GM18499 (cell line): ENCODE data around the gene TASP1.
"Not testable (repeated sequence)": the region's sequence is repeated elsewhere in the genome, so short reads cannot be mapped to it uniquely, and the experiment has no call there.

Source experiments
- ATAC-seq: cut with Tn5 transposase; IDR thresholded peaks from one replicate; pipeline ENCODE4 v1.9.1; 2021; ENCODE audit warnings: moderate number of reproducible peaks; ENCODE audit not compliant: insufficient read depth, unreplicated experiment

The TASP1 gene

DNA sequence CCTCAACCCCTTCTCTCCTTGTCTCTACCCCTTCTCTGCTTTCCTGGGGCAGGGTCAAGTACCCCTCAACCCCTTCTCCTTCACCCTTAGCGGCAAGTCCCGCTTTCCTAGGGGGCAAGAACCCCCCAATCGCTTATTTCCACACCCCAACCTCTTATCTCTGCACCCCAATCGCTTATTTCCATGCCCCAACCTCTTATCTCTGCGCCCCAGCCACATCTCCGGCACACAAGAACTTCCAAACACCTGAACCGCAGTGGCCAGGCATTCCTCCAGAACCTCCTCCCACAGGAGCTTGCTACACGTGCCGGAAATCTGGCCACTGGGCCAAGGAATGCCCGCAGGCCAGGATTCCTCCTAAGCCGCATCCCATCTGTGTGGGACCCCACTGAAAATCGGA is 279.8 kb downstream of the TASP1 start:
- not testable (repeated sequence) for ATAC-seq

DNA sequence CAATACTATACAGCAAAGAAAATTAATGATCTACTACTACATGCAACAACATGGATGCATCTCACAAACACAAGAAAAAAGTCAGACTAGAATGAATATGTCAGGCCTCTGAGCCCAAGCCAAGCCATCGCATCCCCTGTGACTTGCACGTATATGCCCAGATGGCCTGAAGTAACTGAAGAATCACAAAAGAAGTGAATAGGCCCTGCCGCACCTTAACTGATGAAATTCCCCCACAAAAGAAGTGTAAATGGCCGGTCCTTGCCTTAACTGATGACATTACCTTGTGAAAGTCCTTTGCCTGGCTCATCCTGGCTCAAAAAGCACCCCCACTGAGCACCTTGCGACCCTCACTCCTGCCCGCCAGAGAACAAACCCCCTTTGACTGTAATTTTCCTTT is 280.9 kb downstream of the TASP1 start:
- ATAC-seq, result not testable (repeated sequence)

GRCh38 chr20:13356591-13356990 is 282.1 kb downstream of the TASP1 start:
- ATAC-seq, result no peak

GRCh38 chr20:13355941-13356486 is 282.7 kb downstream of the TASP1 start:
- no peak for ATAC-seq

DNA sequence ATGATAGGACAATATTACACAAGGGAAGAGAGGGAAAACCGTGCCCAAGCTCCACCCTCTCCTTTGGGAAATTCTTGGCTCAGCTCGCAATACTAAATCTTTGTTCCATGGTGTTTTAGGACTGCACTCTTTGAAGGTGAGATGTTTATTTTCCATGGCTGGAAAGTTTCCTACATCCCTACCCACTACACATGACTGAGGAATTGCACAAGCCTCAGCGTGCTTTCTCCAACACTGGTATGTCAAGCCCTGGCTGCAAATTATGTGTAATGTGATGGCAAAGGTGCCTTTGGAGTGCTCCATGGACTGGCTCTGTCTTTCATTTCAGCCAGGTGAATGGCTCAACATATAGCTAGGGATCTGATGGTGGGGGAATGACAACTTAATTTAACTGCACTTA is 283.3 kb downstream of the TASP1 start:
- ATAC-seq, result no peak

DNA sequence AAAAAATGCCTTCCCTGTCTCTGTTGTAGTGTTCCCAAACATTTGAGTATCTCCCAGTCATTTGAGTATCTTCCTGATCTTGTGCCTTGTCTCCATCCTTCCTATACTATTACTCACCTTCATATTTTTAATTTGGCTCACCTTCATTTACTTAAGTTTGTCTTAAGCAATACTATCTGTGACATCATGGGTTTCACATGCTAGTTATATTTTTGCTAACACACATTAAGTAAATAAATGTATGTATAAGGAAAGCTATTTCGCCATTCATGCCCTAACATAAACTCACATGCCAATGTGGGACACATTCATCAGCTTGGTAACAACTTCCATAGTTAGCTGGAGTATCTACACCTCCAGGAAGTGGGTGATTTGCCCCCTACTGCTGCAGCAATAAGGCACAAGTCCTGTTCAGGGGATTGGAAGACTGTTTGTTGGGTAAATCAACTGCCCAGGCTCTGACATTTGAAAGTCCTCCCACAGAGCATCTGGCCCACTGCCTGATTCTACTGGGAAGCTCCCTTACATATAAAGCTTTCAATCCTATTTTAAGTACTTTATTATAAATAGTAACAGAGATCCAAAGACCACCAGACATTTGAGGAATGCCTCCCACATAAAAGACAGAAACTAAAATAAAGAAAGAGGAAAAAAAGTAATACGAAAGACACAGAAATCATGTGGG is 285.3 kb downstream of the TASP1 start:
- ATAC-seq, result no peak

DNA sequence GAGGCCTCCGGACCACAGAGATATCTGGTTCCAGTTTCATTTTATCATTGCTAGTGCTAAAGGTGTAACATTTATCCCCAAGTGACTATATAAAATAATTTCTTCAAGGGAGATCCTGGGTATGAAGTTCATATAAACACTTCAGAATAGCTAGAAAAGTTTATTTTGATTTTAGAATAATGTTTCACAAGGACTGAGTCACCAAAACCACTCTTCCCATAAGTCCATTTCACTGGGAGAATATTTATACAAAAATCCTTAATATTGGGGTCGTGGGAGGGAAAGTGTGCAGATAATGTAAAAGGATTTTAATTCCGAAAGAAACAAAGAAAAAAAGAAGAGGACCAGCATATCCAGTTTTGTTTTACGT is 289.5 kb downstream of the TASP1 start:
- ATAC-seq, result no peak

GRCh38 chr20:13348311-13349234 is 290.2 kb downstream of the TASP1 start:
- no peak for ATAC-seq

DNA sequence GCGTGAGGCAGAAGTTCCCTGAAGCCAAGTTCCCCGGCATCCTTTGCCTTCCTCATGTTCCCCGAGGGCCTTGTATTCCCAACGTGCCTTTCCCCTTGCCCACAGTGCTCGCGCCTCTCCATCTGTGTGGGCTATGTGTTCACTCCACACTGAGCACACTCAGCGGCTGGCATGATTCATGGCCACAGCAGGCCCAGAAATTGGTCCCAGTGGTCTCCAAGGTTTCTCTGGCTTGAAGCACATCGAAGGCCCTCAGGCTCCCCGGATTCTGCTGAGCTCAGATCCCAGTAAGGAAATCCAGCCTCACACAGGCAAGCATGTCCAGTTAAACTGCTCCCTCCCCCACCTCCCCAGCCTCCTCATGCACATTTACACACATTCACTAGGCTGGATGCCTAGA is 294.1 kb downstream of the TASP1 start:
- ATAC-seq, result no peak

GRCh38 chr20:13342469-13343242 is 296.1 kb downstream of the TASP1 start:
- no peak for ATAC-seq

- no peak for ATAC-seq
These were observed 296.9 kb downstream of the TASP1 start for GRCh38 chr20:13341737-13342393.

DNA sequence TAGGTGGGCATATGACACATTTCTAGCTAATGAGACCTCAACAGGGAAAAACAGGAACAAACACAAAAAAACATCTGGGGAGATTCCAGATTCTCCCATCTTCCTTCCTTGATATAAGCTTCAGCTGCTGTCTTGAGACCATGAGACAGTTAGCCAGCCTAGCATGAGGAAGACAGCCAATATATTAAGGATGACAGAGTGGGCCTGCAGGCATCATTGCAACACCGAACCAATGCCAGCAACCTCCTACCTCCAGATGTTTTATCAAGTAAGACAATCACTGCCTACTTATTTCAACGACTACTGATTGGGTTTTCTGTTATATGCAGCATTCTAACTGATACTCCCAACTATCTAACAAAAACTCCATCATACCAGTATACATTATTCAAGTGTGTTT is 298.6 kb downstream of the TASP1 start:
- ATAC-seq, result no peak
